8988T (cell line): ENCODE measurements around the gene ABHD17B.
A peak's percentile ranks its signal among the peaks of the same experiment; 100 is the strongest.
"Not testable (repeated sequence)": the region's sequence is repeated elsewhere in the genome, so short reads cannot be mapped to it uniquely, and the experiment has no call there.

ENCODE experiments used
- DNase-seq: peaks from one replicate; pipeline ENCODE4 v3.0.0; 2011

The ABHD17B gene

DNA sequence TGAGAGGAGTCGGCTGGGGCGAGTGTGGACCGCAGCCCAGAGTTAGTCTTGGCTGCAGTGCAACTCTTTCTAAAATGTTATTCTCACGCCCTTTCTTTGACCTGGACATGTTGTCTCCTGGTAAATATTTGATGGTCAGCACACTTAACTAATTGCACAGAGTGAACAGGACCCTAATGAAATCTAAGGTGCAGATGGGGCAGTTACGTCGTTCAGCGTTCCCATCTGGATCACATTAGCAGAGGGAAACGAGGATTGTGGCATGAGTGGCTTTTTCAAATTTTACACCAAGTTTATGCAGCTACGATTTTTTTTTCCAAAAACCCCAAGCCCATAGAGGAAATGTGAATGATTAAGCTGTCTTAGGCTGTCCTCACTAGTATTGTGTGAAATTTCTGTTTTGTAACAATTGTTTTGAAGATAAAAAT is 929 bp upstream of the ABHD17B start:
- DNase-seq, result no peak

GRCh38 chr9:71910650-71911060 is 338 bp downstream of the ABHD17B start:
- DNase-seq, result no peak

DNA sequence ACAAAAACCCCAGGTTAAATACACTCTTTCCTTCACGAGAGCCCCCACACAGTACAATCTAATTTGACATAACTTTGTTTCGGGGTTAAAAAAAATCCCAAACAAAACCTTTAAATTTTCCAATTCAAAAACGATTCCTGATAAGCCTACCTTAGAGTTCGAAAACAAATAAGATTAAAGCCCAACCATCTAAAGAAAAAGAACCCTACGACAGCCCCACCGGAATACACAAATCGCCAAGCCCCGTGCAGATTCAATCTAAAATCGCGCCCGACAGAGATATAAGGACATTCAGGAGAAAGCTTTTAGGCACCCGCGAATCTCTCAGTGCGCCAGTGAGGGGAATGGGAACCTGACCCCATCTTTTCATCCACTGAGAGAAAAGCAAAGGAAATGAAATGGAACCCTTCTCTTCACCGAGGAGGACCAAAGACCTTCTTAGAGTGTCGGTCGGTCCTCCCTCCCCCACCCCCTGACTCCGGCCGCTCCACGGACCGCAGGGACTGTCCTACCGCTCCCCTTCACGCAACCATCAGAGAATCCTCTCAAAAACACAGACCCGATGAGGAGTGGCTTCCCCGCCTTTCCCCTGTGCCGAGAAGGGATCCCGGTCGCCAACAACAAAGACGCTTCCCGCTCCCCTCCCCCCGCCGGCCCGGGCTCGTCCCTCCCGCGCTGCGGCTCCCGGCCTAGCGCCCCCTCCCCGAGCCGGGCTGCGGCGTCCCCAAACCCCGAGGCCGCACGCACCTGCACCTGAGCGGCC is 925 bp downstream of the ABHD17B start:
- peak; percentile 20 for DNase-seq

DNA sequence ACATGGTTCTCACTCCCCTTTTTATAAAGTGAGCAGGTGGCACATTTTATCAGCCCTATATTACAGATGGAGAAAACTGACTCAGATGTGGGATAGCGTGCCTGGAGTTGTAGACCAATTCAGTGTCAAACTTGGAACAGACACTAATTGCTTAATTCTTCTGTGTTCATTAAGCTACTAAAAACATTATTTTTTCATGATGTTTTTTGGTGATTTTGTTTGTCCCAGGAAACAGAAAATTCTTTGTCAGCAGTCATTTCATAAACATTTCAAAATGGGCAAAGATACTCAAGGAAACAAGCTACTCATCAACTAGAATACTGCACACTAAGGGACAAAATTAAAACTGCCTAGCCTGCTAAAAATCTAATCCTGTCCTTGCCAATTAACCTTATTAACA is 2.2 kb downstream of the ABHD17B start:
- DNase-seq, result no peak

- DNase-seq, result no peak
Measured at GRCh38 chr9:71904076-71904475, 6.9 kb downstream of the ABHD17B start.

- DNase-seq, result no peak
Measured at GRCh38 chr9:71901695-71902597, 9.0 kb downstream of the ABHD17B start.

- not testable (repeated sequence) for DNase-seq
Measured at GRCh38 chr9:71898756-71899155, 12.2 kb downstream of the ABHD17B start.

DNA sequence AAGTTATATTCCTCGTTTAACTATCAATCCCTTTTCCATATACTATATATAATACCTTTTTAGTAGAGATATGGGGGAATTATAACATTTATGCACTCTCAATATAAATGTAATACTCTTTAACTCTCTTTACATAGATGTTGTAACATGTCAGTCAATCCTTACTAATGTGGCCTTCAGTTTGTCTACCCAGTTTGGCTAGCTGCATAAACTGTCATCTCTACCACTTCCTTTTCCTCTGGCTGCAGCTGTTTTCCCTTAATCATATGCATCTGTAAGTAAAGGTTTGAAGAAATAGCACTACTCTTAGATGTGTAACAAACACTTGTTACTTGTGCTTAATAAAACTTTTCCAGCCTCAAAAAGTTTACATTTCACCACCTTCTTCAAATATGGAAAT is 13.4 kb downstream of the ABHD17B start:
- DNase-seq, result no peak

GRCh38 chr9:71896761-71897160 is 14.2 kb downstream of the ABHD17B start:
- no peak for DNase-seq

DNA sequence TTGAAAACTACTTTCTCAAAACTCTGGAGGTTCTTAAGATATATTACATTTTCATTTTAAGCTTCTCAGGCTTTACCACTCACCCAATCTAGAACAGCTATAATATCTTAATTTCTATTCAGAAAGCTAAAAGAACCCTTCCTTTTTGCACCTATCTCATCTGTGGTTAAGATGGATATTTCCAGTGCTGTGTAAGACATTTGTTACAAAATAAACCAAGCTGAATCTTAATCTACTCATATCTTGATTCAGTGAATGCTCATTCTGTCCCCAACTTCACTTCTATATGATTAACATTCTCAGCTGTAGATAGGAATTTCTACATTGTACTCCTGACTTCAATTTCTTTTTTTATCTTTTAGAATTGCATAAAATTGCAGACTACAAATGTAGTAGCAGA is 15.0 kb downstream of the ABHD17B start:
- DNase-seq, result no peak

DNA sequence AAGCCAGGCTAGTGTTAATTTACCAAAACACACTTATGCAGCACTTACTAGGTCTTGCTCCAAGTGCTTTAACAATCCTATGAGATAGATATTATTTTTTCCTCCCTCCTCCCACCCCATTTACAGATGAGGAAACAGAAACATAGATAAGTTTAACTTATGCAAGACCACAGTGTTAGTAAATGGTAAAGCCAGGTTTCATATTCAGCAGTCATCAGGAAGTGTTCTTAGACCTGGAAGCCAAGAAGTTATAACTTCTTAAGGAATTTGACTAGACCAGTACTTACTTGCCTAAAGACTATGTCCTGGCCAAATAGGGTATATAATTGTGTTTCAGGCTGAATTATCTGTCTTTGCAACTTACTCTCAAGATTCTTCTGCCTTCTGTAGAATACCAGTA is 15.9 kb downstream of the ABHD17B start:
- no peak for DNase-seq

- DNase-seq, result no peak
Measured at GRCh38 chr9:71891557-71892189, 19.3 kb downstream of the ABHD17B start.

DNA sequence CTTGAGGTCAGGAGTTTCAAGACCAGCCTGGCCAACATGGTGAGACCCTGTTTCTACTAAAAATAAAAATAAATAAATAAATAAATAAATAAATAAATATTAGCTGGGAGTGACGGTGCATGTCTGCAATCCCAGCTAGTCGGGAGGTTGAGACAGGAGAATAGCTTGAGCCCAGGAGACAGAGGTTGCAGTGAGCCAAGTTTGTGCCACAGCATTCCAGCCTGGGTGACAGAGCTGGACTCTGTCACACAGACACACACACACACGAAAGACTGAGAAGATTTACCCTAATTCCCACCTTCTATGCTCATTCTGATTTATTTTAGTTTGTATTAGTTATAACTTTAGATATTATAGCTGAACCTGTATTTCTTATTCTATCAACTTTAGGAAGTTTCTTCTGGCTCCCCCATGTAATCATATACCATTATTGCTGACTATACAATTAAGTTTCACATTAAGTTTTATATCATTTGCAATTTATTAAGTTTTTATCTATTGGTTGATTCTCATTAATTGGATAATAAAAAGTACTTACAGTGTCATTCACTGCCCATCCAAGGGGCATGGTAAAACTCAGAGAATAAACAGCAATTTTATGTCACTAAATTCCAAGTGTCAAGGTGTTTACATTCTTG is 20.8 kb downstream of the ABHD17B start:
- DNase-seq, result no peak

DNA sequence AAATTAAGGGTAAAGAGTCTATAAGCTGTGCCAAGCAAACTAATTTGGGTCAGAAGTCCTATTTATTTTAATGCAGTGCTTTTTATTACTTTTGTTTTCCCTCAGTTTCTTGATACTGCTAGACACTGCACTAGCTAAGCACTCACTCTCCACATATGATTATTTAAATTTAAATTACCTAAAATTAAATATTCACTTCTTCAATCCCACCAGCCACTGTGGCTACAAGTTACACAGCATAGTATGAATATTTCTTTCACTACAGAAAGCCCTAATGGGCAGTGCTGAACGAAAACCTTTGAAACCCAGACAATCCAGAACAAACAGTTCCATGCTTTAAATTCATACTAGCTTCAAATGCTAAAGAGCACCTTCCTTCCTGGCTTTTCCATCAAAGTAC is 23.6 kb downstream of the ABHD17B start:
- DNase-seq, result no peak

GRCh38 chr9:71886541-71886940 is 24.5 kb downstream of the ABHD17B start:
- no peak for DNase-seq

DNA sequence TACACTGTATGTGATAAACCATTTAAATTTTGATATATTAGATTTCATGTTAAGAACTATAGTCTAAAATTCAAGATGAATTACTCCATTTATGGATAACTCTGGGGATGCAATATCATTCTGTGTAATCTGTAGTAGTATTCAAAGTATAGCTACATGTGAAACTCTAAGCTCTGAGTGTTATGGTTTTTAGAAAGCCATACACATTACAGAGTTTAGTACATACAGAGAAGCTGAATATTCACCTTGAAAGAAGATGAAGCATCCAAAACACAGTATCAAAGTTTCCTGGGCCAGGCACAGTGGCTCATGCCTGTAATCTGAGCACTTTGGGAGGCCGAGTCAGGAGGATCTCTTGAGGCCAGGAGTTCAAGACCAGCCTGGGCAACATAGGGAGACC is 25.0 kb downstream of the ABHD17B start:
- no peak for DNase-seq

DNA sequence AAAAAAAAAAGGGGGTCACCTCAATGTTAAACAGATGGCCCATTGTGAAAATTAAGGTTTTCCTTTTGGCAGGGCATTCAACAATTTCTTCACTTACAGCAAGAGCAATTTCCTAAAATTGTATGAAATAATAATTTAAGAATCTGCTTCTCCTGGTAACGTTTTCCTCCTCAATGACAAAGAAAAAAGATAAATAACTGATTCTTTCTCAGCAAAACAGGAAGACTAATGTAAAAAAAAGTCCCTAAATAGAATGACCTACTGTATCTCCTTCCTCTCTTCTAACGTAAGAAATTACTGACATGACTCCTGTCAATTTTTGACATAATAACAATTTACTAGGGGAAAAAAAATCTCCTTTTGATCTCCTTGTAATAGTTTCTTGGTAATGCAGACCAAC is 25.5 kb downstream of the ABHD17B start:
- no peak for DNase-seq

DNA sequence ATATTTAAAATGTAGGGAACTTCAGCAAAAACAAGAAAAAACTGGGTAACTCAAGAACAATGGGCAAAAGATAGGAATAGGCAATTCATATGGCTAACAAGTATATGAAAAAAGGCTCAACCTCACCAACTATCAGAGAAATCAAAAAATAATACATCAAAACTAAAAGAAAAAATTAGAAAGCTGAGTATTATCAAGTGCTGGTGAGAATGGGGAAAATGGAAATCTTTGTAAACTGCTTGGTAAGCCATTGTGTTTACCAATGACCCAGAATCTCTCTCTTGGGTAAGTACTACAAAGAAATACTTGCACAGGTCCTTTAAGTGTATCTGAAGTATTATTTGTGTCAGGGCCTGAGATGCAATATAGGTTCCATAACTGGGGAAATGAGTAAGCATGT is 27.0 kb downstream of the ABHD17B start:
- no peak for DNase-seq

DNA sequence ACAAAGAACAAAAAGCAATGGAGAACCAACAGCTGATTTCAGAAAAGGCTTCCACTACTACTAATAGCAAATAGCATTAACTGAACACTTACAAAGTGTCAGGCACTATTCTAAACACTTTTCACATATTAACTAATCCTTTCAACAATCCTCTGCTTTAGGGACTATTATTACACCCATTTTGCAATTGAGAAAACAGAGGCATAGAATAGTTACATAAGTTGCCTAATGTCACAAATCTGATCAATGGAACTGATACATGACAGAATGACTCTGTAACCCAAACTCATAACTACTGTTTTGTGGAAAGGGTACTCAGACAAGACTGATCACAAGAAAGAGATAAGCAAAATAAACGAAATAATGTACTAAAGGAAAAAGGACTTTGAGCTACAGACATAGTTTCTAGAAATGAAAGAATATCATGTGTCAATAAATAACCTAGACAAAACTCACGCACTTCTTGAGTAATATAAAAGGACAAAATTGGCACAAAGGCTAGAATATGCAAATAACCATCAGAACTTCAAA is 31.3 kb downstream of the ABHD17B start:
- no peak for DNase-seq

- no peak for DNase-seq
Measured at GRCh38 chr9:71878327-71879274, 32.4 kb downstream of the ABHD17B start.

- DNase-seq, result no peak
Measured at GRCh38 chr9:71876829-71877228, 34.2 kb downstream of the ABHD17B start.

DNA sequence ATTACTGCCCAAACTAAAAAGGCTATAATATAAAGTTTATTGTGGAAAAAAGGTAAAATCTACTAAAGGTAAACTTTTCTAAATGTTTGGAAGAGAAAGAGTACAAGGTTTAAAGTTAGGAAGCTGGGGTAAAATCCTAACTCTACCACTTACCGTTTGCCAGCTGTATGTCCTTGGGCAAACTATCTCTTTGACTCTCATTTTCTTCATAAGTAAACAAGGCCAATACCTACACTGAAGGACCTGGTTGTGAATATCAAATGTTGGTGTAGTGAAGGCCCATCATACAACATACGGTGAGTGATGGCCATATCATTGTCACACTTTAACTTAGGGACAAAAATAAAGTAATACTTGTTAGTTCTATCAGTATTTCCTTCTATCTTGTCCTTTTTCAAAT is 34.9 kb downstream of the ABHD17B start:
- no peak for DNase-seq
